GM23338 (cell line): Measurements from ENCODE around the gene USP32. TPM values are rescaled to one million over a fixed set of nuclear protein-coding genes. Genes with fewer than 3 reads are reported as not detected.

ENCODE experiments used
- ATAC-seq: fragments of 200-7000 bp; cut with Tn5 transposase; 3 replicates; pipeline ENCODE4 v1.9.1; 2020
- DNase-seq: peaks from one replicate; pipeline ENCODE4 v3.0.0-alpha.2; 2015; ENCODE audit warnings: low spot score
- H2AFZ ChIP-seq: fragments of 200-600 bp; sonication (generic); 2 replicates; pipeline ENCODE4 v1.8.0; 2016; ENCODE audit warnings: antibody characterized with exemption, mild to moderate bottlenecking, moderate library complexity
- H3F3A ChIP-seq: fragments of 200-600 bp; sonication (generic); replicated peaks from 2 replicates; pipeline ENCODE4 v1.8.0; 2017; ENCODE audit warnings: antibody characterized with exemption, mixed run types, low read depth
- H3K27ac ChIP-seq: fragments of 200-600 bp; sonication (generic); 2 replicates; pipeline ENCODE4 v1.6.1; 2016; ENCODE audit warnings: low read depth
- H3K27me3 ChIP-seq: fragments of 200-600 bp; sonication (generic); 2 replicates; pipeline ENCODE4 v1.8.0; 2016; ENCODE audit warnings: mild to moderate bottlenecking, mixed run types, moderate library complexity; ENCODE audit not compliant: insufficient read depth
- H3K36me3 ChIP-seq: fragments of 200-600 bp; sonication (generic); 2 replicates; pipeline ENCODE4 v1.8.0; 2016; ENCODE audit warnings: mild to moderate bottlenecking; ENCODE audit not compliant: insufficient read depth
- H3K4me1 ChIP-seq: fragments of 200-600 bp; sonication (generic); 2 replicates; pipeline ENCODE4 v1.8.0; 2016; ENCODE audit warnings: mild to moderate bottlenecking, moderate library complexity; ENCODE audit not compliant: insufficient read depth
- H3K4me2 ChIP-seq: fragments of 200-600 bp; sonication (generic); 2 replicates; pipeline ENCODE4 v1.7.1; 2017; ENCODE audit warnings: mixed run types
- H3K4me3 ChIP-seq: fragments of 200-600 bp; sonication (generic); 2 replicates; pipeline ENCODE4 v1.6.1; 2016; ENCODE audit warnings: mixed run types
- H3K79me2 ChIP-seq: fragments of 200-600 bp; sonication (generic); replicated peaks from 2 replicates; pipeline ENCODE4 v1.8.0; 2017; ENCODE audit warnings: mild to moderate bottlenecking; ENCODE audit not compliant: insufficient read depth
- H3K9me2 ChIP-seq: fragments of 200-600 bp; sonication (generic); 2 replicates; pipeline ENCODE4 v1.8.0; 2017; ENCODE audit not compliant: insufficient read depth
- H4K20me1 ChIP-seq: fragments of 200-600 bp; sonication (generic); replicated peaks from 2 replicates; pipeline ENCODE4 v1.8.0; 2017; ENCODE audit warnings: mild to moderate bottlenecking; ENCODE audit not compliant: insufficient read depth
- H3K27ac Mint-ChIP-seq: 2 replicates; pipeline ENCODE4 v1.8.0; 2020; ENCODE audit warnings: inconsistent platforms, mild to moderate bottlenecking, moderate library complexity, mixed read lengths
- H3K27me3 Mint-ChIP-seq: 3 replicates; pipeline ENCODE4 v1.8.0; 2022; ENCODE audit warnings: low read depth, mild to moderate bottlenecking, moderate library complexity, mixed read lengths, inconsistent platforms; ENCODE audit not compliant: insufficient read depth, poor library complexity
- H3K36me3 Mint-ChIP-seq: 3 replicates; pipeline ENCODE4 v1.8.0; 2021; ENCODE audit warnings: low read depth, mild to moderate bottlenecking, inconsistent platforms, moderate library complexity, mixed read lengths
- H3K4me1 Mint-ChIP-seq: 3 replicates; pipeline ENCODE4 v1.8.0; 2020; ENCODE audit warnings: mild to moderate bottlenecking, inconsistent platforms, mixed read lengths
- H3K4me3 Mint-ChIP-seq: 3 replicates; pipeline ENCODE4 v1.8.0; 2021; ENCODE audit warnings: moderate library complexity, mild to moderate bottlenecking, inconsistent platforms, mixed read lengths
- H3K9me3 Mint-ChIP-seq: 3 replicates; pipeline ENCODE4 v1.8.0; 2020; ENCODE audit warnings: moderate library complexity, mild to moderate bottlenecking, inconsistent platforms, mixed read lengths
- CREB1 ChIP-seq: fragments of 250-450 bp; sonication (Bioruptor Pico); IDR thresholded peaks from 2 replicates; pipeline ENCODE4 v1.5.0; 2020; ENCODE audit warnings: low read depth, mild to moderate bottlenecking, moderate library complexity
- EZH2 ChIP-seq: fragments of 200-600 bp; sonication (generic); IDR thresholded peaks from one replicate; pipeline ENCODE4 v1.8.0; 2017; ENCODE audit warnings: antibody characterized with exemption, mild to moderate bottlenecking, low read depth; ENCODE audit not compliant: unreplicated experiment
- EZH2phosphoT487 ChIP-seq: fragments of 200-600 bp; sonication (generic); IDR thresholded peaks from one replicate; pipeline ENCODE4 v1.8.1; 2018; ENCODE audit warnings: antibody characterized with exemption; ENCODE audit not compliant: unreplicated experiment
- JUNB ChIP-seq: IDR thresholded peaks from one replicate; pipeline ENCODE4 v1.6.1; 2016; ENCODE audit warnings: antibody characterized with exemption; ENCODE audit not compliant: unreplicated experiment
- NANOG ChIP-seq: IDR thresholded peaks from 2 replicates; pipeline ENCODE4 v1.6.1; 2016; ENCODE audit warnings: antibody characterized with exemption, borderline replicate concordance
- POLR2AphosphoS5 ChIP-seq: IDR thresholded peaks from 2 replicates; pipeline ENCODE4 v1.6.1; 2016; ENCODE audit warnings: antibody characterized with exemption, low read depth
- STAT1 ChIP-seq: IDR thresholded peaks from one replicate; pipeline ENCODE4 v1.6.1; 2016; ENCODE audit warnings: antibody characterized with exemption; ENCODE audit not compliant: unreplicated experiment
- ZNF114 ChIP-seq: fragments of 250-450 bp; sonication (Bioruptor Pico); IDR thresholded peaks from 2 replicates; pipeline ENCODE4 v1.5.0; 2020; ENCODE audit warnings: mild to moderate bottlenecking, moderate library complexity
- ZNF331 ChIP-seq: fragments of 250-450 bp; sonication (Bioruptor Pico); IDR thresholded peaks from 2 replicates; pipeline ENCODE4 v1.5.0; 2020; ENCODE audit warnings: low read depth, mild to moderate bottlenecking, moderate library complexity
- polyA plus RNA-seq: library from polyadenylated mRNA; unstranded; fragments of >200 nt; fragmentation: Nextera tagmentation; extraction: Ambion mirVana; gene quantifications from 2 replicates; pipeline ENCODE4 v1.2.1, GENCODE V29; 2016
- total RNA-seq: library from RNA; depleted of rRNA; stranded (reverse); fragments of >200 nt; shearing (Covaris generic); gene quantifications from 2 replicates; pipeline ENCODE4 v1.2.3, GENCODE V29; 2014
- TF ChIP-seq, protein P1 (sequence below): fragments of 250-450 bp; sonication (Bioruptor Pico); IDR thresholded peaks from 2 replicates; pipeline ENCODE4 v1.5.0; 2020; ENCODE audit warnings: mild to moderate bottlenecking, moderate library complexity
- TF ChIP-seq, protein P2 (sequence below): IDR thresholded peaks from one replicate; pipeline ENCODE4 v1.6.1; 2018; ENCODE audit warnings: antibody characterized with exemption; ENCODE audit not compliant: unreplicated experiment
- TF ChIP-seq, protein P3 (sequence below), 2 experiments: fragments of 200-600 bp in 1 of 2; sonication (generic) in 1 of 2; conservative IDR thresholded peaks; 2 replicates each; pipeline versions ENCODE4 v1.5.1 to v1.6.1; 2016 to 2017; ENCODE audit warnings: antibody characterized with exemption in 2 of 2, low read depth in 2 of 2, mild to moderate bottlenecking in 2 of 2, moderate library complexity in 1 of 2
- TF ChIP-seq, protein P4 (sequence below): IDR thresholded peaks from 2 replicates; pipeline ENCODE4 v1.6.1; 2016; ENCODE audit warnings: antibody characterized with exemption

Gene USP32
- total and polyA plus RNA-seq, 2 experiments from 2014 or later, result 43.6 to 129 TPM

DNA sequence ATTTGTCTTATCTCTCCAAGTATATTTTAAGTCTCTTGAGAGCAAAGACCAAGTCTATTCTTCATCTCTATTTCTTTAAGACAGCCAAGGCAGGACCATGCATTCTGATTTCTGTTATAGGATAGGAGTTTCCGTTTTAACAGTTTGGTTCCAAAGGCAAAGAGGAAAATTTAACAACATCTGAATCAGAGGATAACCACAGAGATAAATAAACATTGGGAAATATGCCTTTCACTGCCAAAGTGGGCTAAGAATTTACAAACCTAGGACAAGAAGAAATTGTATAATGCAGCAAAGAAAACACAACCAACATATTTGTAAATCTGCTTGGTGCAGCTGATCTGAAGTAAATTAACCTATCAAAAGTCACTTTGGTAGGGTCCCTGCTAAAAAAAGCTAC lies 37.7 kb downstream of the USP32 start:
- Histone ChIP-seq H3K27me3 (no peaks in the 10 kb centered on the region), H3K79me2 (peaks cover 99% of the 10 kb centered on the region), H3K27ac (no peak overlapping the region), H3K36me3 (no peaks in the 10 kb centered on the region), H2AFZ (no peak overlapping the region), H4K20me1 (peaks cover 60% of the 10 kb centered on the region), H3K9me2 (no peaks in the 10 kb centered on the region), H3K4me1 (peaks cover 19% of the 10 kb centered on the region), H3K4me3 (no peak overlapping the region), H3K4me2 (no peak overlapping the region), H3F3A (no peaks in the 10 kb centered on the region)
- no peak for DNase-seq
- Mint-ChIP-seq H3K9me3 (no peaks in the 10 kb centered on the region), H3K27me3 (peaks cover 5% of the 10 kb centered on the region), H3K36me3 (0 out of 3 replicates have a peak, but pooled peaks cover 2% of the 10 kb centered on the region), H3K27ac (no peak overlapping the region; the same call in 1 of the 2 replicates), H3K4me1 (peaks cover 23% of the 10 kb centered on the region), H3K4me3 (no peak overlapping the region)
- TF ChIP-seq, protein P1, sequence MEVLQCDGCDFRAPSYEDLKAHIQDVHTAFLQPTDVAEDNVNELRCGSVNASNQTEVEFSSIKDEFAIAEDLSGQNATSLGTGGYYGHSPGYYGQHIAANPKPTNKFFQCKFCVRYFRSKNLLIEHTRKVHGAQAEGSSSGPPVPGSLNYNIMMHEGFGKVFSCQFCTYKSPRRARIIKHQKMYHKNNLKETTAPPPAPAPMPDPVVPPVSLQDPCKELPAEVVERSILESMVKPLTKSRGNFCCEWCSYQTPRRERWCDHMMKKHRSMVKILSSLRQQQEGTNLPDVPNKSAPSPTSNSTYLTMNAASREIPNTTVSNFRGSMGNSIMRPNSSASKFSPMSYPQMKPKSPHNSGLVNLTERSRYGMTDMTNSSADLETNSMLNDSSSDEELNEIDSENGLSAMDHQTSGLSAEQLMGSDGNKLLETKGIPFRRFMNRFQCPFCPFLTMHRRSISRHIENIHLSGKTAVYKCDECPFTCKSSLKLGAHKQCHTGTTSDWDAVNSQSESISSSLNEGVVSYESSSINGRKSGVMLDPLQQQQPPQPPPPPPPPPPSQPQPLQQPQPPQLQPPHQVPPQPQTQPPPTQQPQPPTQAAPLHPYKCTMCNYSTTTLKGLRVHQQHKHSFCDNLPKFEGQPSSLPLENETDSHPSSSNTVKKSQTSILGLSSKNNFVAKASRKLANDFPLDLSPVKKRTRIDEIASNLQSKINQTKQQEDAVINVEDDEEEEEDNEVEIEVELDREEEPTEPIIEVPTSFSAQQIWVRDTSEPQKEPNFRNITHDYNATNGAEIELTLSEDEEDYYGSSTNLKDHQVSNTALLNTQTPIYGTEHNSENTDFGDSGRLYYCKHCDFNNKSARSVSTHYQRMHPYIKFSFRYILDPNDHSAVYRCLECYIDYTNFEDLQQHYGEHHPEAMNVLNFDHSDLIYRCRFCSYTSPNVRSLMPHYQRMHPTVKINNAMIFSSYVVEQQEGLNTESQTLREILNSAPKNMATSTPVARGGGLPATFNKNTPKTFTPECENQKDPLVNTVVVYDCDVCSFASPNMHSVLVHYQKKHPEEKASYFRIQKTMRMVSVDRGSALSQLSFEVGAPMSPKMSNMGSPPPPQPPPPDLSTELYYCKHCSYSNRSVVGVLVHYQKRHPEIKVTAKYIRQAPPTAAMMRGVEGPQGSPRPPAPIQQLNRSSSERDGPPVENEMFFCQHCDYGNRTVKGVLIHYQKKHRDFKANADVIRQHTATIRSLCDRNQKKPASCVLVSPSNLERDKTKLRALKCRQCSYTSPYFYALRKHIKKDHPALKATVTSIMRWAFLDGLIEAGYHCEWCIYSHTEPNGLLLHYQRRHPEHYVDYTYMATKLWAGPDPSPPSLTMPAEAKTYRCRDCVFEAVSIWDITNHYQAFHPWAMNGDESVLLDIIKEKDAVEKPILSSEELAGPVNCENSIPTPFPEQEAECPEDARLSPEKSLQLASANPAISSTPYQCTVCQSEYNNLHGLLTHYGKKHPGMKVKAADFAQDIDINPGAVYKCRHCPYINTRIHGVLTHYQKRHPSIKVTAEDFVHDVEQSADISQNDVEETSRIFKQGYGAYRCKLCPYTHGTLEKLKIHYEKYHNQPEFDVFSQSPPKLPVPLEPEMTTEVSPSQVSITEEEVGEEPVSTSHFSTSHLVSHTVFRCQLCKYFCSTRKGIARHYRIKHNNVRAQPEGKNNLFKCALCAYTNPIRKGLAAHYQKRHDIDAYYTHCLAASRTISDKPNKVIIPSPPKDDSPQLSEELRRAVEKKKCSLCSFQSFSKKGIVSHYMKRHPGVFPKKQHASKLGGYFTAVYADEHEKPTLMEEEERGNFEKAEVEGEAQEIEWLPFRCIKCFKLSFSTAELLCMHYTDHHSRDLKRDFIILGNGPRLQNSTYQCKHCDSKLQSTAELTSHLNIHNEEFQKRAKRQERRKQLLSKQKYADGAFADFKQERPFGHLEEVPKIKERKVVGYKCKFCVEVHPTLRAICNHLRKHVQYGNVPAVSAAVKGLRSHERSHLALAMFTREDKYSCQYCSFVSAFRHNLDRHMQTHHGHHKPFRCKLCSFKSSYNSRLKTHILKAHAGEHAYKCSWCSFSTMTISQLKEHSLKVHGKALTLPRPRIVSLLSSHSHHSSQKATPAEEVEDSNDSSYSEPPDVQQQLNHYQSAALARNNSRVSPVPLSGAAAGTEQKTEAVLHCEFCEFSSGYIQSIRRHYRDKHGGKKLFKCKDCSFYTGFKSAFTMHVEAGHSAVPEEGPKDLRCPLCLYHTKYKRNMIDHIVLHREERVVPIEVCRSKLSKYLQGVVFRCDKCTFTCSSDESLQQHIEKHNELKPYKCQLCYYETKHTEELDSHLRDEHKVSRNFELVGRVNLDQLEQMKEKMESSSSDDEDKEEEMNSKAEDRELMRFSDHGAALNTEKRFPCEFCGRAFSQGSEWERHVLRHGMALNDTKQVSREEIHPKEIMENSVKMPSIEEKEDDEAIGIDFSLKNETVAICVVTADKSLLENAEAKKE (CRISPR knock-in tag), result no peak
- TF ChIP-seq, protein P2, sequence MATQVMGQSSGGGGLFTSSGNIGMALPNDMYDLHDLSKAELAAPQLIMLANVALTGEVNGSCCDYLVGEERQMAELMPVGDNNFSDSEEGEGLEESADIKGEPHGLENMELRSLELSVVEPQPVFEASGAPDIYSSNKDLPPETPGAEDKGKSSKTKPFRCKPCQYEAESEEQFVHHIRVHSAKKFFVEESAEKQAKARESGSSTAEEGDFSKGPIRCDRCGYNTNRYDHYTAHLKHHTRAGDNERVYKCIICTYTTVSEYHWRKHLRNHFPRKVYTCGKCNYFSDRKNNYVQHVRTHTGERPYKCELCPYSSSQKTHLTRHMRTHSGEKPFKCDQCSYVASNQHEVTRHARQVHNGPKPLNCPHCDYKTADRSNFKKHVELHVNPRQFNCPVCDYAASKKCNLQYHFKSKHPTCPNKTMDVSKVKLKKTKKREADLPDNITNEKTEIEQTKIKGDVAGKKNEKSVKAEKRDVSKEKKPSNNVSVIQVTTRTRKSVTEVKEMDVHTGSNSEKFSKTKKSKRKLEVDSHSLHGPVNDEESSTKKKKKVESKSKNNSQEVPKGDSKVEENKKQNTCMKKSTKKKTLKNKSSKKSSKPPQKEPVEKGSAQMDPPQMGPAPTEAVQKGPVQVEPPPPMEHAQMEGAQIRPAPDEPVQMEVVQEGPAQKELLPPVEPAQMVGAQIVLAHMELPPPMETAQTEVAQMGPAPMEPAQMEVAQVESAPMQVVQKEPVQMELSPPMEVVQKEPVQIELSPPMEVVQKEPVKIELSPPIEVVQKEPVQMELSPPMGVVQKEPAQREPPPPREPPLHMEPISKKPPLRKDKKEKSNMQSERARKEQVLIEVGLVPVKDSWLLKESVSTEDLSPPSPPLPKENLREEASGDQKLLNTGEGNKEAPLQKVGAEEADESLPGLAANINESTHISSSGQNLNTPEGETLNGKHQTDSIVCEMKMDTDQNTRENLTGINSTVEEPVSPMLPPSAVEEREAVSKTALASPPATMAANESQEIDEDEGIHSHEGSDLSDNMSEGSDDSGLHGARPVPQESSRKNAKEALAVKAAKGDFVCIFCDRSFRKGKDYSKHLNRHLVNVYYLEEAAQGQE, result no peak
- TF ChIP-seq STAT1 (no peak), EZH2 (no peak), POLR2AphosphoS5 (no peak), ZNF114 (CRISPR knock-in tag) (no peak), JUNB (no peak), EZH2phosphoT487 (no peak), NANOG (no peak), CREB1 (CRISPR knock-in tag) (no peak), ZNF331 (no peak)
- TF ChIP-seq, protein P3, sequence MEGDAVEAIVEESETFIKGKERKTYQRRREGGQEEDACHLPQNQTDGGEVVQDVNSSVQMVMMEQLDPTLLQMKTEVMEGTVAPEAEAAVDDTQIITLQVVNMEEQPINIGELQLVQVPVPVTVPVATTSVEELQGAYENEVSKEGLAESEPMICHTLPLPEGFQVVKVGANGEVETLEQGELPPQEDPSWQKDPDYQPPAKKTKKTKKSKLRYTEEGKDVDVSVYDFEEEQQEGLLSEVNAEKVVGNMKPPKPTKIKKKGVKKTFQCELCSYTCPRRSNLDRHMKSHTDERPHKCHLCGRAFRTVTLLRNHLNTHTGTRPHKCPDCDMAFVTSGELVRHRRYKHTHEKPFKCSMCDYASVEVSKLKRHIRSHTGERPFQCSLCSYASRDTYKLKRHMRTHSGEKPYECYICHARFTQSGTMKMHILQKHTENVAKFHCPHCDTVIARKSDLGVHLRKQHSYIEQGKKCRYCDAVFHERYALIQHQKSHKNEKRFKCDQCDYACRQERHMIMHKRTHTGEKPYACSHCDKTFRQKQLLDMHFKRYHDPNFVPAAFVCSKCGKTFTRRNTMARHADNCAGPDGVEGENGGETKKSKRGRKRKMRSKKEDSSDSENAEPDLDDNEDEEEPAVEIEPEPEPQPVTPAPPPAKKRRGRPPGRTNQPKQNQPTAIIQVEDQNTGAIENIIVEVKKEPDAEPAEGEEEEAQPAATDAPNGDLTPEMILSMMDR (conservative IDR thresholded peaks at IDR 0.05; ENCODE audit: low read depth in 2 of 2), result no peak
- TF ChIP-seq, protein P4, sequence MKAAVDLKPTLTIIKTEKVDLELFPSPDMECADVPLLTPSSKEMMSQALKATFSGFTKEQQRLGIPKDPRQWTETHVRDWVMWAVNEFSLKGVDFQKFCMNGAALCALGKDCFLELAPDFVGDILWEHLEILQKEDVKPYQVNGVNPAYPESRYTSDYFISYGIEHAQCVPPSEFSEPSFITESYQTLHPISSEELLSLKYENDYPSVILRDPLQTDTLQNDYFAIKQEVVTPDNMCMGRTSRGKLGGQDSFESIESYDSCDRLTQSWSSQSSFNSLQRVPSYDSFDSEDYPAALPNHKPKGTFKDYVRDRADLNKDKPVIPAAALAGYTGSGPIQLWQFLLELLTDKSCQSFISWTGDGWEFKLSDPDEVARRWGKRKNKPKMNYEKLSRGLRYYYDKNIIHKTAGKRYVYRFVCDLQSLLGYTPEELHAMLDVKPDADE, result no peak
- no peak for ATAC-seq
